Astrocyte of the cerebellum (primary cell): Measurements from ENCODE around the gene ABCD1.

Source experiments
- DNase-seq: peaks from one replicate; pipeline ENCODE4 v3.0.0-alpha.2; 2011; ENCODE audit warnings: low read depth
- H3K4me3 ChIP-seq: 2 replicates; pipeline ENCODE4 v1.5.1; 2011; ENCODE audit warnings: mild to moderate bottlenecking, low read depth, low read length, moderate library complexity
- CTCF ChIP-seq: IDR thresholded peaks from 2 replicates; pipeline ENCODE4 v1.5.1; 2012; ENCODE audit warnings: low read length, low read depth, moderate library complexity, mild to moderate bottlenecking; ENCODE audit errors: missing control alignments
- in situ Hi-C: cut with HindIII; loops from 2 replicates; pipeline ENCODE4 v1.10.0; 2017; ENCODE audit warnings: low sequenced_read_pairs

Gene ABCD1

GRCh38 chrX:153782871-153783270 lies 58.2 kb downstream of the ABCD1 start:
- no peak overlapping the region for H3K4me3 ChIP-seq
- in situ Hi-C loops: no loop called here
- no peak for DNase-seq
- TF ChIP-seq CTCF: no peak

GRCh38 chrX:153783378-153784013 lies 58.8 kb downstream of the ABCD1 start:
- no peak for TF ChIP-seq CTCF
- no peak for DNase-seq
- no peak overlapping the region for H3K4me3 ChIP-seq
- in situ Hi-C loops: no loop called here

- in situ Hi-C loops: no loop called here
- no peak for TF ChIP-seq CTCF
- H3K4me3 ChIP-seq: no peak overlapping the region
- no peak for DNase-seq
Observed at GRCh38 chrX:153784325-153784967, 59.8 kb downstream of the ABCD1 start.

- no peak for DNase-seq
- TF ChIP-seq CTCF: no peak
- in situ Hi-C loops: no loop called here
- H3K4me3 ChIP-seq: no peak overlapping the region
Observed at GRCh38 chrX:153786669-153787068, 62.0 kb downstream of the ABCD1 start.

GRCh38 chrX:153789654-153790053 lies 65.0 kb downstream of the ABCD1 start:
- H3K4me3 ChIP-seq: no peak overlapping the region
- in situ Hi-C loops: no loop called here
- no peak for DNase-seq
- TF ChIP-seq CTCF: no peak

- H3K4me3 ChIP-seq: no peak overlapping the region
- no peak for DNase-seq
- no peak for TF ChIP-seq CTCF
- in situ Hi-C loops: no loop called here
Observed at GRCh38 chrX:153791104-153791852, 66.6 kb downstream of the ABCD1 start.
